ENCODE results near the gene SLC22A12.

DNA sequence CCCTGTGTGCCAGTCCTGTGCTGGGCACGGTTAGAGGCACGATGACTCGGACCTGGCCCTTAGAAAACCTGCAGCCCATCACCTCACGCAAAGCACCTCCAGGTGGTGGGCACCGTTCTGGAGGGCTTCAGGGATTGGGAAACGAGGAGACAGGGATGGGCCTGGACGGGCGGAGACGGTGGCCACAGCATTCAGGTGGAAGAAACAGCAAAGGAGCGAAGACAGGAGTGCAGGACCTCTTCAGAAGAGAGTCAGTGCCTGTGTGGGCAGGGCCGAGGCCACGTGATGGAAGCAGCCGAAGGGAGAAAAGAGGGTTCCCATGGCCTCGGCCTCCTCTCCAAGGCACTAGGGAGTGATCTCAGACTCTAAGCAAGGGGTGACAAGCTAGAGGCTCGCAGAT is 8.1 kb upstream of the SLC22A12 start:
- TF ChIP-seq, protein P1, sequence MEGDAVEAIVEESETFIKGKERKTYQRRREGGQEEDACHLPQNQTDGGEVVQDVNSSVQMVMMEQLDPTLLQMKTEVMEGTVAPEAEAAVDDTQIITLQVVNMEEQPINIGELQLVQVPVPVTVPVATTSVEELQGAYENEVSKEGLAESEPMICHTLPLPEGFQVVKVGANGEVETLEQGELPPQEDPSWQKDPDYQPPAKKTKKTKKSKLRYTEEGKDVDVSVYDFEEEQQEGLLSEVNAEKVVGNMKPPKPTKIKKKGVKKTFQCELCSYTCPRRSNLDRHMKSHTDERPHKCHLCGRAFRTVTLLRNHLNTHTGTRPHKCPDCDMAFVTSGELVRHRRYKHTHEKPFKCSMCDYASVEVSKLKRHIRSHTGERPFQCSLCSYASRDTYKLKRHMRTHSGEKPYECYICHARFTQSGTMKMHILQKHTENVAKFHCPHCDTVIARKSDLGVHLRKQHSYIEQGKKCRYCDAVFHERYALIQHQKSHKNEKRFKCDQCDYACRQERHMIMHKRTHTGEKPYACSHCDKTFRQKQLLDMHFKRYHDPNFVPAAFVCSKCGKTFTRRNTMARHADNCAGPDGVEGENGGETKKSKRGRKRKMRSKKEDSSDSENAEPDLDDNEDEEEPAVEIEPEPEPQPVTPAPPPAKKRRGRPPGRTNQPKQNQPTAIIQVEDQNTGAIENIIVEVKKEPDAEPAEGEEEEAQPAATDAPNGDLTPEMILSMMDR (IDR thresholded peaks at IDR 0.05): no peak
- TF ChIP-seq POLR2A (IDR thresholded peaks at IDR 0.05): no peak
